ENCODE results near the gene NPC1L1. TPM values are rescaled to one million over a fixed set of nuclear protein-coding genes. Genes with fewer than 3 reads are reported as not detected.

Gene NPC1L1
- total and polyA plus RNA-seq, 2 of the 13 experiments (the other 11 are each of a cell fraction or from before 2014, with no cell fraction given), result 4.8 to 14.5 TPM

GRCh38 chr7:44541028-44541869 lies at the start of gene NPC1L1 (continued):
- TF ChIP-seq ATF1 (CRISPR knock-in tag; IDR thresholded peaks at IDR 0.05), result peak; percentile 65
- no peak for TF ChIP-seq ARHGAP35 (CRISPR knock-in tag; IDR thresholded peaks at IDR 0.05; ENCODE audit: borderline replicate concordance)
- TF ChIP-seq RBM39 (IDR thresholded peaks at IDR 0.05; ENCODE audit: low read depth, low read length, poor library complexity, severe bottlenecking), result peak; percentile 78
- TF ChIP-seq NR3C1 (CRISPR knock-in tag; IDR thresholded peaks at IDR 0.05), result no peak
- TF ChIP-seq ZEB1 (IDR thresholded peaks at IDR 0.05; ENCODE audit: insufficient replicate concordance, low read depth), result no peak
- no peak for TF ChIP-seq HIC2 (CRISPR knock-in tag; IDR thresholded peaks at IDR 0.05; ENCODE audit: low read depth)
- TF ChIP-seq MTA3 (CRISPR knock-in tag; IDR thresholded peaks at IDR 0.05), result no peak
- TF ChIP-seq ZXDC (CRISPR knock-in tag; IDR thresholded peaks at IDR 0.05), result no peak; the same call in 1 of the 2 replicates
- TF ChIP-seq, protein P1, sequence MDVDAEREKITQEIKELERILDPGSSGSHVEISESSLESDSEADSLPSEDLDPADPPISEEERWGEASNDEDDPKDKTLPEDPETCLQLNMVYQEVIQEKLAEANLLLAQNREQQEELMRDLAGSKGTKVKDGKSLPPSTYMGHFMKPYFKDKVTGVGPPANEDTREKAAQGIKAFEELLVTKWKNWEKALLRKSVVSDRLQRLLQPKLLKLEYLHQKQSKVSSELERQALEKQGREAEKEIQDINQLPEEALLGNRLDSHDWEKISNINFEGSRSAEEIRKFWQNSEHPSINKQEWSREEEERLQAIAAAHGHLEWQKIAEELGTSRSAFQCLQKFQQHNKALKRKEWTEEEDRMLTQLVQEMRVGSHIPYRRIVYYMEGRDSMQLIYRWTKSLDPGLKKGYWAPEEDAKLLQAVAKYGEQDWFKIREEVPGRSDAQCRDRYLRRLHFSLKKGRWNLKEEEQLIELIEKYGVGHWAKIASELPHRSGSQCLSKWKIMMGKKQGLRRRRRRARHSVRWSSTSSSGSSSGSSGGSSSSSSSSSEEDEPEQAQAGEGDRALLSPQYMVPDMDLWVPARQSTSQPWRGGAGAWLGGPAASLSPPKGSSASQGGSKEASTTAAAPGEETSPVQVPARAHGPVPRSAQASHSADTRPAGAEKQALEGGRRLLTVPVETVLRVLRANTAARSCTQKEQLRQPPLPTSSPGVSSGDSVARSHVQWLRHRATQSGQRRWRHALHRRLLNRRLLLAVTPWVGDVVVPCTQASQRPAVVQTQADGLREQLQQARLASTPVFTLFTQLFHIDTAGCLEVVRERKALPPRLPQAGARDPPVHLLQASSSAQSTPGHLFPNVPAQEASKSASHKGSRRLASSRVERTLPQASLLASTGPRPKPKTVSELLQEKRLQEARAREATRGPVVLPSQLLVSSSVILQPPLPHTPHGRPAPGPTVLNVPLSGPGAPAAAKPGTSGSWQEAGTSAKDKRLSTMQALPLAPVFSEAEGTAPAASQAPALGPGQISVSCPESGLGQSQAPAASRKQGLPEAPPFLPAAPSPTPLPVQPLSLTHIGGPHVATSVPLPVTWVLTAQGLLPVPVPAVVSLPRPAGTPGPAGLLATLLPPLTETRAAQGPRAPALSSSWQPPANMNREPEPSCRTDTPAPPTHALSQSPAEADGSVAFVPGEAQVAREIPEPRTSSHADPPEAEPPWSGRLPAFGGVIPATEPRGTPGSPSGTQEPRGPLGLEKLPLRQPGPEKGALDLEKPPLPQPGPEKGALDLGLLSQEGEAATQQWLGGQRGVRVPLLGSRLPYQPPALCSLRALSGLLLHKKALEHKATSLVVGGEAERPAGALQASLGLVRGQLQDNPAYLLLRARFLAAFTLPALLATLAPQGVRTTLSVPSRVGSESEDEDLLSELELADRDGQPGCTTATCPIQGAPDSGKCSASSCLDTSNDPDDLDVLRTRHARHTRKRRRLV (CRISPR knock-in tag; IDR thresholded peaks at IDR 0.05), result peak; percentile 61
- TF ChIP-seq AKAP8 (CRISPR knock-in tag; IDR thresholded peaks at IDR 0.05), result peak; percentile 60
- no peak for TF ChIP-seq ZUFSP (CRISPR knock-in tag; IDR thresholded peaks at IDR 0.05; ENCODE audit: borderline replicate concordance)
- peak; percentile 39; the same call in 1 of the 2 replicates for TF ChIP-seq FOXA3 (CRISPR knock-in tag; IDR thresholded peaks at IDR 0.05)
- TF ChIP-seq, protein P2, sequence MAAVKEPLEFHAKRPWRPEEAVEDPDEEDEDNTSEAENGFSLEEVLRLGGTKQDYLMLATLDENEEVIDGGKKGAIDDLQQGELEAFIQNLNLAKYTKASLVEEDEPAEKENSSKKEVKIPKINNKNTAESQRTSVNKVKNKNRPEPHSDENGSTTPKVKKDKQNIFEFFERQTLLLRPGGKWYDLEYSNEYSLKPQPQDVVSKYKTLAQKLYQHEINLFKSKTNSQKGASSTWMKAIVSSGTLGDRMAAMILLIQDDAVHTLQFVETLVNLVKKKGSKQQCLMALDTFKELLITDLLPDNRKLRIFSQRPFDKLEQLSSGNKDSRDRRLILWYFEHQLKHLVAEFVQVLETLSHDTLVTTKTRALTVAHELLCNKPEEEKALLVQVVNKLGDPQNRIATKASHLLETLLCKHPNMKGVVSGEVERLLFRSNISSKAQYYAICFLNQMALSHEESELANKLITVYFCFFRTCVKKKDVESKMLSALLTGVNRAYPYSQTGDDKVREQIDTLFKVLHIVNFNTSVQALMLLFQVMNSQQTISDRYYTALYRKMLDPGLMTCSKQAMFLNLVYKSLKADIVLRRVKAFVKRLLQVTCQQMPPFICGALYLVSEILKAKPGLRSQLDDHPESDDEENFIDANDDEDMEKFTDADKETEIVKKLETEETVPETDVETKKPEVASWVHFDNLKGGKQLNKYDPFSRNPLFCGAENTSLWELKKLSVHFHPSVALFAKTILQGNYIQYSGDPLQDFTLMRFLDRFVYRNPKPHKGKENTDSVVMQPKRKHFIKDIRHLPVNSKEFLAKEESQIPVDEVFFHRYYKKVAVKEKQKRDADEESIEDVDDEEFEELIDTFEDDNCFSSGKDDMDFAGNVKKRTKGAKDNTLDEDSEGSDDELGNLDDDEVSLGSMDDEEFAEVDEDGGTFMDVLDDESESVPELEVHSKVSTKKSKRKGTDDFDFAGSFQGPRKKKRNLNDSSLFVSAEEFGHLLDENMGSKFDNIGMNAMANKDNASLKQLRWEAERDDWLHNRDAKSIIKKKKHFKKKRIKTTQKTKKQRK (IDR thresholded peaks at IDR 0.05; ENCODE audit: low read length), result no peak

Data from HepG2 (cell line).